ENCODE results near the gene PLCH1. TPM values are rescaled to one million over a fixed set of nuclear protein-coding genes. Genes with fewer than 3 reads are reported as not detected.

The PLCH1 gene
- polyA plus RNA-seq, 1 donor (not counting 4 experiments of a cell fraction or from before 2014, with no cell fraction given), result 0.05 TPM

GRCh38 chr3:155641956-155642355 is 102.9 kb downstream of the PLCH1 start:
- Histone ChIP-seq H3K9me1 (ENCODE audit: control insufficient read depth, extremely low read depth, insufficient read depth, low read length) (no peaks in the 10 kb centered on the region), H3K4me2 (ENCODE audit: control insufficient read depth, extremely low read depth, insufficient read depth, low read depth, low read length) (no peak overlapping the region), H3K27ac (ENCODE audit: control insufficient read depth, insufficient read depth, low read length) (no peak overlapping the region), H3K4me1 (ENCODE audit: control insufficient read depth, extremely low read depth, insufficient read depth, low read length) (no peaks in the 10 kb centered on the region), H3K36me3 (ENCODE audit: control insufficient read depth in 2 of 2, extremely low read depth in 1 of 2, insufficient read depth in 2 of 2, low read length in 2 of 2) (no peaks in the 10 kb centered on the region), H4K20me1 (ENCODE audit: control insufficient read depth, extremely low read depth, insufficient read depth, low read length) (no peaks in the 10 kb centered on the region), H3K9me3 (ENCODE audit: control insufficient read depth, low read depth, low read length) (no peaks in the 10 kb centered on the region), H3K4me3 (ENCODE audit: control insufficient read depth in 2 of 3, extremely low read depth in 1 of 3, insufficient read depth in 2 of 3, low read depth in 1 of 3, low read length in 3 of 3) (no peak overlapping the region), H3K9ac (ENCODE audit: control insufficient read depth, extremely low read depth, insufficient read depth, low read length) (no peak overlapping the region), H3K27me3 (ENCODE audit: control insufficient read depth, extremely low read depth, insufficient read depth, low read length) (no peaks in the 10 kb centered on the region), H2AFZ (ENCODE audit: control insufficient read depth, low read length) (no peak overlapping the region), H3K79me2 (ENCODE audit: control insufficient read depth, insufficient read depth, low read length) (no peaks in the 10 kb centered on the region)
- TF ChIP-seq EZH2 (IDR thresholded peaks at IDR 0.05; ENCODE audit: low read length) (no peak), CTCF (optimal IDR thresholded peaks at IDR 0.05 in 1 of 3, IDR thresholded peaks at IDR 0.05 in 1 of 3, conservative IDR thresholded peaks at IDR 0.05 in 1 of 3; ENCODE audit: extremely low read depth in 1 of 3, insufficient read depth in 2 of 3, low read length in 3 of 3) (no peak)
- dilution Hi-C loops (cut with MboI; ENCODE audit: extremely low pct_ligation_motif_present, low sequenced_read_pairs), result no loop called here
- DNase-seq (ENCODE audit: low read depth, low spot score) (no peak), FAIRE-seq (no peak)

- dilution Hi-C loops (cut with MboI; ENCODE audit: extremely low pct_ligation_motif_present, low sequenced_read_pairs), result no loop called here
- Histone ChIP-seq H3K79me2 (ENCODE audit: control insufficient read depth, insufficient read depth, low read length) (no peaks in the 10 kb centered on the region), H2AFZ (ENCODE audit: control insufficient read depth, low read length) (no peak overlapping the region), H3K9me3 (ENCODE audit: control insufficient read depth, low read depth, low read length) (no peaks in the 10 kb centered on the region), H3K27ac (ENCODE audit: control insufficient read depth, insufficient read depth, low read length) (no peak overlapping the region), H3K4me2 (ENCODE audit: control insufficient read depth, extremely low read depth, insufficient read depth, low read depth, low read length) (no peak overlapping the region), H4K20me1 (ENCODE audit: control insufficient read depth, extremely low read depth, insufficient read depth, low read length) (no peaks in the 10 kb centered on the region), H3K9me1 (ENCODE audit: control insufficient read depth, extremely low read depth, insufficient read depth, low read length) (no peaks in the 10 kb centered on the region), H3K4me1 (ENCODE audit: control insufficient read depth, extremely low read depth, insufficient read depth, low read length) (no peaks in the 10 kb centered on the region), H3K36me3 (ENCODE audit: control insufficient read depth in 2 of 2, extremely low read depth in 1 of 2, insufficient read depth in 2 of 2, low read length in 2 of 2) (no peaks in the 10 kb centered on the region), H3K9ac (ENCODE audit: control insufficient read depth, extremely low read depth, insufficient read depth, low read length) (no peak overlapping the region), H3K4me3 (ENCODE audit: control insufficient read depth in 2 of 3, extremely low read depth in 1 of 3, insufficient read depth in 2 of 3, low read depth in 1 of 3, low read length in 3 of 3) (no peak overlapping the region), H3K27me3 (ENCODE audit: control insufficient read depth, extremely low read depth, insufficient read depth, low read length) (no peaks in the 10 kb centered on the region)
- no peak for FAIRE-seq
- DNase-seq (ENCODE audit: low read depth, low spot score), result no peak
- TF ChIP-seq CTCF (optimal IDR thresholded peaks at IDR 0.05 in 1 of 3, IDR thresholded peaks at IDR 0.05 in 1 of 3, conservative IDR thresholded peaks at IDR 0.05 in 1 of 3; ENCODE audit: extremely low read depth in 1 of 3, insufficient read depth in 2 of 3, low read length in 3 of 3) (no peak), EZH2 (IDR thresholded peaks at IDR 0.05; ENCODE audit: low read length) (no peak)
These were observed 104.8 kb downstream of the PLCH1 start for GRCh38 chr3:155640098-155640497.
